HEK293T (cell line): ENCODE data around the gene CTCFL.

ENCODE experiments used
- CTCF ChIA-PET: fragments of 350-600 bp; formaldehyde crosslinking; extraction: SDS; loops from one replicate; lab custom pipeline; 2021; ENCODE audit warnings: antibody characterized with exemption, inconsistent platforms; lab: Yijun Ruan, JAX
- POLR2A ChIA-PET: fragments of 350-600 bp; formaldehyde crosslinking; extraction: SDS; loops from one replicate; lab custom pipeline; 2020; ENCODE audit warnings: antibody characterized with exemption, inconsistent platforms; lab: Yijun Ruan, JAX
- DNase-seq: peaks from one replicate; pipeline ENCODE4 v3.0.0; 2012; ENCODE audit warnings: mixed read lengths; ENCODE audit errors: extremely low spot score
- ARNT ChIP-seq: fragments of 450-650 bp; IDR thresholded peaks from 2 replicates; pipeline ENCODE4 v1.6.1; 2017; ENCODE audit warnings: mild to moderate bottlenecking
- BHLHE40 ChIP-seq: fragments of 450-650 bp; IDR thresholded peaks from 2 replicates; pipeline ENCODE4 v1.6.1; 2016; ENCODE audit warnings: mild to moderate bottlenecking, moderate library complexity, borderline replicate concordance
- CTBP1 ChIP-seq: fragments of 450-650 bp; IDR thresholded peaks from 2 replicates; pipeline ENCODE4 v1.6.1; 2016; ENCODE audit warnings: borderline replicate concordance
- ELF4 ChIP-seq: fragments of 450-650 bp; IDR thresholded peaks from 2 replicates; pipeline ENCODE4 v1.6.1; 2017; ENCODE audit warnings: antibody characterized with exemption
- FOXA1 ChIP-seq: fragments of 450-650 bp; IDR thresholded peaks from 2 replicates; pipeline ENCODE4 v1.6.1; 2016; ENCODE audit warnings: mild to moderate bottlenecking
- FOXK2 ChIP-seq: fragments of 450-650 bp; IDR thresholded peaks from 2 replicates; pipeline ENCODE4 v1.6.1; 2016; ENCODE audit warnings: mild to moderate bottlenecking
- FOXM1 ChIP-seq: fragments of 450-650 bp; IDR thresholded peaks from 2 replicates; pipeline ENCODE4 v1.6.1; 2017; ENCODE audit warnings: mild to moderate bottlenecking, borderline replicate concordance
- HDGF ChIP-seq: fragments of 450-650 bp; IDR thresholded peaks from 2 replicates; pipeline ENCODE4 v1.6.1; 2017; ENCODE audit warnings: antibody characterized with exemption, borderline replicate concordance
- L3MBTL2 ChIP-seq: fragments of 450-650 bp; conservative IDR thresholded peaks from 2 replicates; pipeline ENCODE4 v1.6.1; 2016; ENCODE audit warnings: mild to moderate bottlenecking
- LEF1 ChIP-seq: fragments of 450-650 bp; IDR thresholded peaks from 2 replicates; pipeline ENCODE4 v1.6.1; 2017; ENCODE audit warnings: mild to moderate bottlenecking, borderline replicate concordance
- NFRKB ChIP-seq: fragments of 450-650 bp; IDR thresholded peaks from 2 replicates; pipeline ENCODE4 v1.6.1; 2016; ENCODE audit warnings: mild to moderate bottlenecking, moderate library complexity
- SP1 ChIP-seq: fragments of 450-650 bp; IDR thresholded peaks from 2 replicates; pipeline ENCODE4 v1.6.1; 2017
- SUZ12 ChIP-seq: fragments of 450-650 bp; IDR thresholded peaks from 2 replicates; pipeline ENCODE4 v1.6.1; 2016; ENCODE audit warnings: mild to moderate bottlenecking
- TARDBP ChIP-seq: fragments of 450-650 bp; IDR thresholded peaks from 2 replicates; pipeline ENCODE4 v1.6.1; 2016
- ZNF384 ChIP-seq: fragments of 450-650 bp; IDR thresholded peaks from 2 replicates; pipeline ENCODE4 v1.6.1; 2016
- TF ChIP-seq, protein P1 (sequence below): fragments of 450-650 bp; IDR thresholded peaks from 2 replicates; pipeline ENCODE4 v1.6.1; 2016

Gene CTCFL

DNA sequence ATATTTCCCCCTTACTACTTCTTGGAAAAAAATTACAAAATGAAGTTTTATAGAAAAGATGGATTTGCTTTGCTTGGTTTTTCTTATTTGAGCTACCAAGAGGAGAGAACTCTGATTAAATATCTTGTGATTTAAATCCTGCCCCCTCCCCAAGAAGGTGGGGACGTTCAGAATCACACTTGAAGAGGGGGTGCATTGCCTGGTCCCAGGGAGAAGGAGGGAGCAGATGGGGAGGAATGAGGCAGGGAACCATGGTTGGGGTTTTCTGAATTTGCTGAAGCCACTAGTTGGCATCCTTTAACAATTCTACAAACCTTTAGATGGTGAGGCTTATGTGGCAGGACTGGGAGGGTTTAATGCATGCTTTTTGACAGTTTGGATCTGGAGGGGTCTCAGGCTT lies 41.5 kb upstream of the CTCFL start:
- POLR2A ChIA-PET: no interaction called here
- no peak for DNase-seq
- no peak for TF ChIP-seq FOXK2
- TF ChIP-seq NFRKB: no peak
- no peak for TF ChIP-seq HDGF
- TF ChIP-seq SP1: no peak
- no peak for TF ChIP-seq BHLHE40
- TF ChIP-seq ELF4: no peak
- no peak for TF ChIP-seq FOXM1
- TF ChIP-seq LEF1: no peak
- TF ChIP-seq SUZ12: no peak
- no peak for TF ChIP-seq CTBP1
- CTCF ChIA-PET: interaction anchor here (1.2 kb wide), 1 partner anchor 68 kb away, joined by 3 read pairs; no protein-coding TSS in a partner anchor

DNA sequence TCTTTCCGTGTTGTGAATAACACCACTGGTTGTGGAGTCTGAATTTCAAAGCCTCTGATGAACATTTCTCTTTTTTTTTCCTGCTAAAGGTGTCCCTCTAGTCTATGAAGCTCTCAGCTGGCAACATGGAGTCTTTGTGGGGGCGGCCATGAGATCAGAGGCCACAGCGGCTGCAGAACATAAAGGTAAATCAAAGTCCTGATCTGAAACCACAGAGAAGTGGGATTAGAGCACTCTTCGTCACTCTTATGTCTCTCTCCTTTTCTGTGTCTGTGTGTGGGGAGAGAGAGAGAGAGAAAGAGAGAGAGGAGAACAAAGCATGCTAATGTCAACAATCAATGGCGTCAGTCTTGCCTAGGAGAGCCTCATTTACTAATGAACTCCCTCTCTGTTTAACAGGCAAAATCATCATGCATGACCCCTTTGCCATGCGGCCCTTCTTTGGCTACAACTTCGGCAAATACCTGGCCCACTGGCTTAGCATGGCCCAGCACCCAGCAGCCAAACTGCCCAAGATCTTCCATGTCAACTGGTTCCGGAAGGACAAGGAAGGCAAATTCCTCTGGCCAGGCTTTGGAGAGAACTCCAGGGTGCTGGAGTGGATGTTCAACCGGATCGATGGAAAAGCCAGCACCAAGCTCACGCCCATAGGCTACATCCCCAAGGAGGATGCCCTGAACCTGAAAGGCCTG lies 40.2 kb upstream of the CTCFL start:
- no peak for DNase-seq
- POLR2A ChIA-PET: no interaction called here
- TF ChIP-seq ZNF384 (no peak), ARNT (no peak), FOXK2 (no peak), SUZ12 (no peak), SP1 (no peak), FOXA1 (no peak), TARDBP (no peak), CTBP1 (no peak), L3MBTL2 (no peak), BHLHE40 (no peak)
- TF ChIP-seq, protein P1, sequence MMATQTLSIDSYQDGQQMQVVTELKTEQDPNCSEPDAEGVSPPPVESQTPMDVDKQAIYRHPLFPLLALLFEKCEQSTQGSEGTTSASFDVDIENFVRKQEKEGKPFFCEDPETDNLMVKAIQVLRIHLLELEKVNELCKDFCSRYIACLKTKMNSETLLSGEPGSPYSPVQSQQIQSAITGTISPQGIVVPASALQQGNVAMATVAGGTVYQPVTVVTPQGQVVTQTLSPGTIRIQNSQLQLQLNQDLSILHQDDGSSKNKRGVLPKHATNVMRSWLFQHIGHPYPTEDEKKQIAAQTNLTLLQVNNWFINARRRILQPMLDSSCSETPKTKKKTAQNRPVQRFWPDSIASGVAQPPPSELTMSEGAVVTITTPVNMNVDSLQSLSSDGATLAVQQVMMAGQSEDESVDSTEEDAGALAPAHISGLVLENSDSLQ: no peak
- CTCF ChIA-PET: no interaction called here

DNA sequence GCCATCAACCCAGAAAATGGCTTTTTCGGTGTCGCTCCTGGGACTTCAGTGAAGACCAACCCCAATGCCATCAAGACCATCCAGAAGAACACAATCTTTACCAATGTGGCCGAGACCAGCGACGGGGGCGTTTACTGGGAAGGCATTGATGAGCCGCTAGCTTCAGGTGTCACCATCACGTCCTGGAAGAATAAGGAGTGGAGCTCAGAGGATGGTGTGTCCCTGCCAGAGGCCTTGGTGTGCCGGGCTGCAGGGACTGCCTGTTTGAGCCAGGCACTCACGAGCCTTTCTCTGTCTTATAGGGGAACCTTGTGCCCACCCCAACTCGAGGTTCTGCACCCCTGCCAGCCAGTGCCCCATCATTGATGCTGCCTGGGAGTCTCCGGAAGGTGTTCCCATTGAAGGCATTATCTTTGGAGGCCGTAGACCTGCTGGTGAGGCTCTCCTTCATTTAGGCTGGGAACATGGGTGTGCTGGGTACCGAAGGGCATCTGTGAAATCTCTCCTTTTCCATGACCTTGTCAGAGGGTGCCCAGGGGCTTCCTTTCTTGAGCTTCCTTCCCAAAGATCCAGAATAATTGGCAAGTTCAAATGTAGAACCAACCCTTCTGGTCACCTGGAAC lies 39.4 kb upstream of the CTCFL start:
- ChIA-PET CTCF (no interaction called here), POLR2A (no interaction called here)
- TF ChIP-seq FOXM1 (no peak), FOXA1 (no peak), LEF1 (no peak), CTBP1 (no peak), TARDBP (no peak), BHLHE40 (no peak), ELF4 (no peak), HDGF (no peak), L3MBTL2 (no peak), ZNF384 (no peak), ARNT (no peak), SUZ12 (no peak), FOXK2 (no peak), NFRKB (no peak), SP1 (no peak)
- TF ChIP-seq, protein P1: no peak
- DNase-seq: no peak

DNA sequence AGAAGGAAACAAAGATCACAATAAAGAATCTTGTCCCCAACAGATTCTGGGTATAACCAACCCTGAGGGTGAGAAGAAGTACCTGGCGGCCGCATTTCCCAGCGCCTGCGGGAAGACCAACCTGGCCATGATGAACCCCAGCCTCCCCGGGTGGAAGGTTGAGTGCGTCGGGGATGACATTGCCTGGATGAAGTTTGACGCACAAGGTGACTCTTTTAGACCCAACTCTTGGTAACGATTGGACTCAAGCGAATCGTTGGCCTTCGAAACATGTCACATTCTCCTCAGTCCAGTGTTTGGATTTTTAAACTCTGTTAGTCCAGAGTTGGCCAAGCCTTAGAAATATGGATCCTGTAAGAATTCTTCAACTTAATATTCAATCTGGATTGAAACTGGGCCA lies 38.6 kb upstream of the CTCFL start:
- ChIA-PET CTCF (no interaction called here), POLR2A (no interaction called here)
- no peak for DNase-seq
- no peak for TF ChIP-seq TARDBP

DNA sequence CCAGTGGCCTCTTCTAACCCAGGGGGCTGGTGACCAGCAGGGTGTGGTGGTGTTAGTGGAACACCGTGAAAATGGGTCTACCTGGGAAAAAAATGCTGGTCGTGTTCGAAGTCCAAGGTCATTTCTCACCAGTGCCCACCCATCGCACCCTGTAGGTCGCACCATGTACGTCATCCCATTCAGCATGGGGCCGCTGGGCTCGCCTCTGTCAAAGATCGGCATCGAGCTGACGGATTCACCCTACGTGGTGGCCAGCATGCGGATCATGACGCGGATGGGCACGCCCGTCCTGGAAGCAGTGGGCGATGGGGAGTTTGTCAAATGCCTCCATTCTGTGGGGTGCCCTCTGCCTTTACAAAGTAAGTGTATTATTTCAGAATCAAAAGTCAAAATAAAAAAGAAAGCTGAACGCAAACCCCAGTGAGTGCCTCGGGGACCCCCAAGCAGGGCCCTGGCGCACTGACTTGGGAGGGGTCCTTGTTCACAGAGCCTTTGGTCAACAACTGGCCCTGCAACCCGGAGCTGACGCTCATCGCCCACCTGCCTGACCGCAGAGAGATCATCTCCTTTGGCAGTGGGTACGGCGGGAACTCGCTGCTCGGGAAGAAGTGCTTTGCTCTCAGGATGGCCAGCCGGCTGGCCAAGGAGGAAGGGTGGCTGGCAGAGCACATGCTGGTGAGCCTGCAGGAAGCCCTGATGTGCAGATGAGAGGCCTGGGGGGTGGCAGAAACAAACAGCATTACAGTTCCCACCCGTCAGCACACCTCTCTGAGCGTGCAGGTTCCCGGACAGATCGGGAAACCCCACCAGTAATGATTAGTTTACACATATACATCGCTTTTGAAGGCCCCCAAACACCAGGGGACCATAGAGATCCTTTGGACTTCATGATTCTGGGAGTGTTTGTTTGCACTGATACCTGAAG lies 37.9 kb upstream of the CTCFL start:
- ChIA-PET CTCF (no interaction called here), POLR2A (no interaction called here)
- DNase-seq: no peak
- TF ChIP-seq HDGF: no peak
- TF ChIP-seq CTBP1: no peak
- no peak for TF ChIP-seq BHLHE40
- TF ChIP-seq ELF4: no peak
- TF ChIP-seq TARDBP: no peak
- no peak for TF ChIP-seq LEF1
- no peak for TF ChIP-seq FOXM1
- TF ChIP-seq SUZ12: no peak
- no peak for TF ChIP-seq ARNT
- no peak for TF ChIP-seq FOXA1
- TF ChIP-seq NFRKB: no peak
- TF ChIP-seq ZNF384: no peak
